NCI-H1092 treated with DMSO at 0.1 percent for 48 hours (cell line): ENCODE data around the gene GNG2.

ENCODE experiments used
- DNase-seq: peaks from one replicate; lab custom pipeline; 2025; lab: John Stamatoyannopoulos, UW

GNG2 gene

DNA sequence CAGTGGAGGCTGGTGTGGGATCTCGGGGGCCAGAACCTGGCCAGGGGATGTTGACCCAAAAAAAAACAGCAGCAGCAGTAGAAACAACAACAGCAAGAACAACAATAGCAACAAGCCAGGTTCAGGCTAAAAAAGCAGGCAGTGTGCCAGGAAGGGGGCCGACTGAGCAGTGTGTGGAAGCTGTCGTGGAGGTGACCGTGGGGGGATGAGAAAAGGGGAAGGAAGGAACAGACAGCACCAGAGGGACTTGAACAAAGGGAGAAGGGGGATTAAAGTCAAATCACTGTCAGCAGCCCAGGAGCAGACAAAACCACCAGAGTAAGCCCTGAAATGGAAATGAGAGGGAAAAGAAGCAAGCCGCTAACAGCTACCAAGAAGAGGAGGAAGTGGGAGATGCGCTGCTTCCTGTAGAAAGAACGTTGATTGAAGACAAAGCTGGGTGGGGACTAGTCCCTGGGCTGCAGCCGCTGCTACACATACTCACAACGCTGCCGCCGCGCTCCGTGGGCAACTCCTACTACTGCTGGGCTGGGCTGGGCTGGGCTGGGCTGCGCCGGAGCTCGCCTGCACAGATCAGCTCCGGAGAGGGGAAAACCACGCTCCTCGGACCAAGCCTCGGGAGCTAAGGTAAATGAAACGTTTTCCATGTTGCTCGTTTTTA is at the start of gene GNG2:
TSS of gene GNG2 (plus strand) at position 449 of the 661 bp plus-strand sequence. CDS start 90,067 bp downstream, outside the sequence.
- DNase-seq = peak; percentile 94

- no peak for DNase-seq
Measured at GRCh38 chr14:51811706-51812105, 48.7 kb upstream of the GNG2 start.

DNA sequence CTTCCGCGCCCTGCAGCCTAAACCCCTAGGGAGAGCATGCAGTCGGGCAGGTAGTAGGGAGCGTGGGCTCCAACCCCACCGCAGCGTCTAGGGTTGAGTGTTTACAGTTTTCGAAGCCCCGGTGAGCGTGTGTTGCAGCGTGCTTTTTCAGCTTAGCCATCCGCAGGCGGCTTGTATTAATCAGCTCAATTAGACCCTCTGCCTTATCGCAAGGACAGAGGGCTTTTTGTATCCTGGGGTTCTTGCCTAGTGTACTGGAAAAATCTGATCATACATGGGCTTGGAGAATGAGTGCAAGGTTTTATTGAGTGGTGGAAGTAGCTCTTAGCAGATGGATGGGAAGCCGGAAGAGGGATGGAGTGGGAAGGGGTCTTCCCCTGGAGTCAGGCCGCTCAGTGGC is 44.4 kb upstream of the GNG2 start:
- no peak for DNase-seq

GRCh38 chr14:51817326-51817725 is 43.1 kb upstream of the GNG2 start:
- no peak for DNase-seq

DNA sequence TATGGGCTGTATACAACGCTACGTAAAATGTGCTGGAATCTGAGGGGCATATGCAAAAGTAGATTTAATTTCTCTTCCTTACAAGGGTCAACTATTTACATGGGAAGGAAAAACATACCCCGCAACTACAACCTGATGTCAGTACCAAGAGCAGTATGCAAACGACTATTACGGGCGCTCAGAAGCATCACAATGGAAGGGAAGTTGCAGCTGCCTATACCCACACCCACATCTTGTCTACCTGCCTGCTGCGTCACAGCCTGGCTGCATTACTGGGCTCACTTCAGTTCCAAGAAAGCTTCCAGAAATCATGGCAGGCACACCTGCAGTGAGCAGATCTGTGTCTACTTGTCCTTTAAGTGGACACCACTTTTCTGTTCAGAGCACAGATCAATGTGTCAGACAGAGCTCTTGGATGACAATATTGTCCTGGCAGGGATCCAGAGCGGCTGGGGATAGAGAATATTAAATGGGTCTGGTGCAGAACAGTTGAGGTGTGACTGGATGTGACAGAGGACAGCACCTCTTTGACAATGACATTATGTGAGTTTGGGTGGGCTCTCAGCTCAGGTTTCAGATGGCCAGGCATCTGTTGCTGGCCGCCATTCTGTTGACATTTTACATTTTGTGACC is 41.5 kb upstream of the GNG2 start:
- peak; percentile 46 for DNase-seq

DNA sequence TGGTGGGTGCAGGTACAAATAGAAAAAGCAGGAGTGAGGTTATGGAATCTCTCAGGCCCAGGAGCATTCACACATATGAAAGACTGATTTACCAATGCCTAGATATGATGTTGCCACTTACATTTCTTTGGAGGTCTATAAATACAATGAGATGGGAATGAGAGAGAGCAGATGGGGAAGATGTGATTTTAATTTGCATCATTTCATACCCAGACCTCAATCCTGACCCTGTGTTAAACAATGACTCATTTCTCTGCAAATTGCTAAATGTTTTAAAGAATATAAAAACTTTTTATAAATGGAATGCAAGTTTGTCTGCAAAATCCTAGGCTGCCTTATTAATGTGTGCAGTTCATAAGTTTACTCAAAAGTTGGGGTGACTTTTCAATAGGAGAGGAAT is 38.6 kb upstream of the GNG2 start:
- DNase-seq = no peak

DNA sequence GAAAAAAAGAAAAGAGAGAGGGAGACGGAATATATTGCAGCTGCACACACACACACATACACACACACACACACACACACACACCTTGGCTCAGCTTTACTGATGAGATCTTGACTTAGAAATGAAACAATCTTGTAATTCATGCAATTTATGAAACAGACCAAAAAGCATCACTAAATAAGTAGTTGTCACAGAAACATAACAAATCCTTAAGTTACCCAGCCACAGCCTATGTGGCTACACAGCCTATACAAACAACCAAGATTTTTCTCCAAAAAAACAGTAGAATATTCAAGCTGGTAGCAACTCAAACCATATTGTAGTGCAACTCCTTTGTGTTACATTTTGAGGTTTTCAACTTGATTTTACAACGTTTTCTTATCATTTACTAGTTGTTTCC is 37.9 kb upstream of the GNG2 start:
- DNase-seq = no peak

GRCh38 chr14:51823706-51824105 is 36.7 kb upstream of the GNG2 start:
- no peak for DNase-seq

GRCh38 chr14:51824191-51824590 is 36.2 kb upstream of the GNG2 start:
- DNase-seq = no peak

DNA sequence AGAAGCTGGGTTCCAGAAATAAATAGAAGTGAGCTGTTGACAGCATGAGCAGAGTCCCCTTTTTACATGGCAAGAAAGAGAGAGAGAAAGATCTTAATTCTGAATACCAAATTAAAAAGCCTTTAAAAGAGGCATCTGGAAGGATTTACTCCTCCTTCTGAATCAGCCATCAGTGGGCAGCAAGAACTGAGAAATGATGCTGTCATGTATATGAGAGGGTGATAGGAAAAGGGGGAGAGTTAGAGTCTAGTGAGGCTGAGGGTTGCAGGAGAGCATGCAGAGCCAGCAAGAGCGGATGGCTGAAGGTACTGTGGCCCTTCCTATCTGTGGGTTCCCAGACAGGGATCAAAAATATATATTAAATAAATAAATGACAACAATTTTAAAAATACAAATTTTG is 34.5 kb upstream of the GNG2 start:
- DNase-seq = no peak

- no peak for DNase-seq
Measured at GRCh38 chr14:51828017-51828797, 32.2 kb upstream of the GNG2 start.

GRCh38 chr14:51834240-51834639 is 26.2 kb upstream of the GNG2 start:
- DNase-seq = no peak

DNA sequence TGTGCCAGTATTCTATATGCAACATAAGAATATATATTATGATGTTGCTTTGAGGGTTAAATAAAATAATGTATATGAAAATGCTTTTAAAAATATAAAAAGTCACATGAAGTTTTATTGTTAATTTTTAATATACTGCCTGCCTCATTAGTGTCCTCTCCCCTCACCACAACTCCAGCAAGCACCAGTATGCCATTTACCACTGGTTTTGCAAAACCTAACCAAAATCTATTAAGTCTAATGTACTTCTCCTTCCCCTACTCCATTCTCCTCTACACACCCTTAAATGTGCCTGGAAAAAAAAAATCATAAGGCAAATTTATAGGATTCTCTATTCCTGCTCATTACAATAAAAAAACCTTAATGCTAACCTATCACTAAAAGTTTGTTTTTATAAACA is 24.0 kb upstream of the GNG2 start:
- no peak for DNase-seq

DNA sequence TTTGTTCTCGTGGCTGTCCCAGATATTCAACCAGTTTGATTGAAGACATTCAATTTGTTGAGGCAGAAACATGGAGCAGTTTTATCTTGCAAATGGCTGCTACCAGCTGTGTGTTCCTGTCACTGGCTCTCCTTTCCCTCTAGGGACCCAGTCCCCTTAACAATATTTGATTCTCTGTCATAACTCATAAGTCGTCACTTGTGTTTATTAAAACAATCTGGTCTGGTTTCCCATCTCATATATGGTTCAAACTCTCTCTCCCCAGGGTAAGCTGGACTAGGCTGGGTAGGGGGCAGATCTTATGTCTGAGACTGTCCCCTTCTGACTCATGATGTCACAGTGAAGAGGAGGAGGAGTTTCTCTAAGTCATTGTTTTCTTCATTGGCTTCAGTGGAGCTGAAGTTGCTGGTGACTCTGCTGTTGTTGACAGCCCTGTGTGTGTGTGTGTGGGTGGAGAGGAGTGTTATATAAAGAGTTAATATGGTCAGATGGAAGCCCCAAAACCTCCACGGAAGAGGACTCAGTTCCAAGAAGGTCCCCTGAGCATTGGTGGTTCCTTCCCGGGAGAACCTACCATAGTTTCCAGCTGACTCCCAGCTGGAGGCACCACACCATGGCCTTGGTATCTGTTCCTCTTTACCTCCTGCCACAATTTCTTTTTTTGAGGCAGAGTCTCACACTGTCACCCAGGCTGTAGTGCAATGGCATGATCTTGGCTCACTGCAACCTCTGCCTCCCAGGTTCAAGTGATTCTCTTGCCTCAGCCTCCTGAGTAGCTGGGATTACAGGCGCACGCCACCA is 16.1 kb upstream of the GNG2 start:
- DNase-seq = no peak

DNA sequence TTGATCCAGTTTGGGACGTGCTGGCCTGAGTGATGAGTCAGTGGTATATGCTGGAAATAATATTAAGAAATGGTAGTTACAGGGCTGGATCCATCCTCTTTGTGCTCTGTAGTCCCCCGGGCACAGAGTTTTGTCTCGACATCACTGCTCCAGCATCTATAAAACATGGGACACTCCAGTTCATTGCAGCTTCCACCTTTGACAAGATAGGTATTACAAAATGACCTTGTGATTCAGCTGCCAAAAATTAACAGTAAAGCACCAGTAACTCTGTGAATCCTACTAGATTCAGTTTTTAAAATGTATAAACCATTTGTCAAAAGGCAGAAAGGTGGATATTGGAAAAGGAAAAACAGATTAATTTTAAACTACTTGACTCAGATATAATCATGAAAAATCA is 14.6 kb upstream of the GNG2 start:
- DNase-seq = no peak

DNA sequence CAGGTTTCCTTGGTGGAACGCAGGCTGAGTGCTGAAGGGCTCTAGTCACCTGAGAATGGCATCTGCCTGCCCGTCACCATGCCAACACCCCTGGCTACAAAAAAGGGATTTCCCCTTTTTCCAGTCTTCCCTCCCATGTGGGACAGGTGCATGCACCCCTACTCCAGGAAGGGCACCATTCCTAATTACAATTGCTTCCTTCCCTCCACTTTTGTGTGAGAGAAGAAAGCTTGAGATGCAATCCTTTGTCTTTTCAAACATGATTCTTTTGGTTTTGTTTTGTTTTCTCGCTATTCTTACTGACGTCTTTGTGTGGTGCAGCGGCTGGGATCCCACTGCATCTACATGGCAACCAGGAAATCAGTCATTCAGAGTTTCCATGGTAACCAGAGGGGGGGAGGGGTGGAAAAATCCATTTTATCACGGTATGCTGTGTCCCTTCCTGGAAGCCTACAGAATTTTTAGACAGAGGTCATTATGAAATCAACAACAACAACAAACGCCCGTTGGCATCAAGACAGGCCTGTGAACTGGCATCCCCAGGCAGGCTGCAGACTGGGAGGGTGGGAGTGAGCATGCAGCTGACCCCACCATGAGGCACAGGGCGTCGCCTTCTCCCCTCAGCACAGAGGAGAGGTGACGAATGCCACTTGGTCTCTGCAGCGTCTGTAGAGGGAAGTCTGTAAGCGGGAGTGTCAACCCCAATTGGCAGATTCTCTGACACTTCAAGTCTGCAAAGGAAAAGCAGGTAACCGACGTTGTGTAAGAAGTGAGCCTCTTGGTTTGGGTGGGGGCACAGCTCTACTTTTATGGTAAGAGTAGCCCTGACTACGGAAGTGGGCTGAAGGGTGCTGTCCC is 13.6 kb upstream of the GNG2 start:
- peak; percentile 93 for DNase-seq

GRCh38 chr14:51847489-51847796 is 13.0 kb upstream of the GNG2 start:
- no peak for DNase-seq

DNA sequence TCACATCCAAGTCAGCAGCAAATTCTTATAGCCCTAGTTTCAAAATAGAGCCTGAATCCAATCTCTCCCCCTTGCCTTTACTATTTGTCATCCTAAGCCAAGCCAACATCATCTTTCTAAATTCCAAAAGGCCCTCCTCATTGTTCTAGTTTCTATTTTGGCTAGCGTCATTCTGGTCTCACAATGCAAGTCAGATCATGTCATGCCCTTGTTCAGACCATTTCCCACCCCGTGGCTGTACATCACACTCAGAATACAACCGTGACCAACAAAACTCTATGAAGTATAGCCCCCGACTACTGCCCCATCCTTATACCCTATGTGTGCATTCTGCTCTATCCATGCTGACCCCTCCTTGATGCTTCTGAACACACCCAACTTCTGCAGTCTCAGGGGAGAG is 12.3 kb upstream of the GNG2 start:
- DNase-seq = no peak

DNA sequence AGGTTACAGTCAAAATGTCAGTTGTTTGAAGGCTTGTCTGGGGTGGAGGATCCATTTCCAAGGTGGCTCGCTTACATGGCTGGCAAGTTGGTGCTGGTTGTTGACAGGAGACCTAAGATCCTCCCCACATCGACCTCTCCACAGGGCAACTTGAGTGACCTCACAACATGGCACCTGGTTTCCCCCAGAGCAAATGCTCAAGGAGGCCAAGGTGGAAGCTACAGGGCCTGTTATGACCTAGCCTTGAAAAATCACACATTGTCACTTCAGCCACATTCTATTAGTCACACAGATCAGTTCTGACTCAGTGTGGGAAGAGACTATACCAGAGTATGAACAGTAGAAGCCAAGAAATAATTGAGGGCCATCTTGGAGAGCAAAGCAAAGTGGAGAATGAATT is 11.3 kb upstream of the GNG2 start:
- no peak for DNase-seq

DNA sequence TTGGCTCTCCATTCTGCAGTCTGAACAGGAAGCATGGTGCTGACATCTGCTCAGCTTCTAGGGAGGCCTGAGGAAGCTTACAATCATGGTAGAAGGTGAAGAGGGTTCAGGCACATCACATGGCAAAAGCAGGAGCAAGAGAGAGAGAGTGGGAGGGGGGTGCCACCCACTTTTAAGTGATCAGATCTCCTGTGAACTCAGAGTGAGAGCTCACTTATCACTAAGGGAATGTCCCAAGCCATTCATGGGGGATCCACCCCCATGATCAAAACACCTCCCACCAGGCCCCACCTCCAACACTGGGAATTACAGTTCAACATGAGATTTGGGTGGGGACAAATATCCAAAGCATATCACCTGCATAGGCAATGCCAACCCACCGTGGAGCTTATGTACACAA is 9.8 kb upstream of the GNG2 start:
- DNase-seq = no peak

DNA sequence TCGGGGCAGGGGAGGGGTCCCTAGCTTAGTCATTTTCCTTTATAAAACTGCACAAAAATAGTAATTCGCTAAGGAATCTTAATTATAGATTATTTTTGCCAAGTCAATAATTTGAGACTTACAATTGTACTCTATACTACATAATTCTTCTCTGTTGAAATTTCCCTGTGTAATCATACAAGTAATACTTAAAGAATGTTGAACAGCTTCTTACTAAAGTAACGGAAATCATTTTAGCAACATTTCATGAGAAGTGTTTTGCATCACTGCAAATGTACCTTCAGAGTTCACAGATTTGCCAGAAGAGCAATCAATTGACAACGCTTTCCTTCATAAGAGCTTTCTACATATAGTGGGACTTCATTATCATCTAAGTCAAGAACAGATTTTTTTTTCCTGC is 7.9 kb upstream of the GNG2 start:
- DNase-seq = no peak

GRCh38 chr14:51855234-51855633 is 5.2 kb upstream of the GNG2 start:
- no peak for DNase-seq
